ENCODE results near the gene MROH9. TPM values are rescaled to one million over a fixed set of nuclear protein-coding genes. Genes with fewer than 3 reads are reported as not detected.

The MROH9 gene
- total RNA-seq, 1 experiment from 2014 or later, result not detected

DNA sequence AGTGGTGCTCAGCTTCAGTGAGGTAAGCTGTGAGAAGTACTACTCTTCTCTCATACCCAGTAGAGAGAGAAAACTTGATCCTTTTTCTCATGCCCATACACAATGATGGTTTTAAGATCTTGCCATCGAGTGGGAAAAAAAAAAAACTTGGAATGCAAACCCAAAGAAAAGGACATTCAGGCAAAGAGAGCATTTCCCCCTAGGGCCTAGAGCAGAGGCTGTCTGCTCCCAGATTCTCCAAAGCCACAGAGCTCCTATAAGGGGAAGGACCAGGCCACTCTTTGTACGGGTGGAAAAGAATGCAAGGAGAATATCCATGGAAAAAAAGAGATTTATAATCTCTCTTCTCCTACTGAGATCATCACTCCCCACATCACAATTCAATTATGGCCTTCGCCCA is 34.9 kb downstream of the MROH9 start:
- in situ Hi-C loops (cut with HindIII; ENCODE audit: low pct_unique_long_range_greater_than_20kb, low sequenced_read_pairs), result no loop called here
- no peak overlapping the region for H3K27ac ChIP-seq (ENCODE audit: low read length)
- ChIA-PET POLR2A (no interaction called here), CTCF (no interaction called here)
- DNase-seq (ENCODE audit: low read depth, low spot score), result no peak
- H3K36me3 ChIP-seq (ENCODE audit: control insufficient read depth, insufficient read depth, low read length), result no peaks in the 10 kb centered on the region
- no peak for ATAC-seq
- no peak overlapping the region for H3K4me3 ChIP-seq (ENCODE audit: low read depth in 2 of 2, low read length in 2 of 2)
- TF ChIP-seq, protein P1, sequence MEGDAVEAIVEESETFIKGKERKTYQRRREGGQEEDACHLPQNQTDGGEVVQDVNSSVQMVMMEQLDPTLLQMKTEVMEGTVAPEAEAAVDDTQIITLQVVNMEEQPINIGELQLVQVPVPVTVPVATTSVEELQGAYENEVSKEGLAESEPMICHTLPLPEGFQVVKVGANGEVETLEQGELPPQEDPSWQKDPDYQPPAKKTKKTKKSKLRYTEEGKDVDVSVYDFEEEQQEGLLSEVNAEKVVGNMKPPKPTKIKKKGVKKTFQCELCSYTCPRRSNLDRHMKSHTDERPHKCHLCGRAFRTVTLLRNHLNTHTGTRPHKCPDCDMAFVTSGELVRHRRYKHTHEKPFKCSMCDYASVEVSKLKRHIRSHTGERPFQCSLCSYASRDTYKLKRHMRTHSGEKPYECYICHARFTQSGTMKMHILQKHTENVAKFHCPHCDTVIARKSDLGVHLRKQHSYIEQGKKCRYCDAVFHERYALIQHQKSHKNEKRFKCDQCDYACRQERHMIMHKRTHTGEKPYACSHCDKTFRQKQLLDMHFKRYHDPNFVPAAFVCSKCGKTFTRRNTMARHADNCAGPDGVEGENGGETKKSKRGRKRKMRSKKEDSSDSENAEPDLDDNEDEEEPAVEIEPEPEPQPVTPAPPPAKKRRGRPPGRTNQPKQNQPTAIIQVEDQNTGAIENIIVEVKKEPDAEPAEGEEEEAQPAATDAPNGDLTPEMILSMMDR (IDR thresholded peaks at IDR 0.05), result no peak
- TF ChIP-seq TCF7L2 (IDR thresholded peaks at IDR 0.05; ENCODE audit: low read depth, low read length) (no peak), SIN3A (IDR thresholded peaks at IDR 0.05; ENCODE audit: borderline replicate concordance, insufficient read depth, low read depth, low read length) (no peak), POLR2AphosphoS5 (IDR thresholded peaks at IDR 0.05; ENCODE audit: low read depth, low read length) (no peak)
- TF ChIP-seq, protein P2, sequence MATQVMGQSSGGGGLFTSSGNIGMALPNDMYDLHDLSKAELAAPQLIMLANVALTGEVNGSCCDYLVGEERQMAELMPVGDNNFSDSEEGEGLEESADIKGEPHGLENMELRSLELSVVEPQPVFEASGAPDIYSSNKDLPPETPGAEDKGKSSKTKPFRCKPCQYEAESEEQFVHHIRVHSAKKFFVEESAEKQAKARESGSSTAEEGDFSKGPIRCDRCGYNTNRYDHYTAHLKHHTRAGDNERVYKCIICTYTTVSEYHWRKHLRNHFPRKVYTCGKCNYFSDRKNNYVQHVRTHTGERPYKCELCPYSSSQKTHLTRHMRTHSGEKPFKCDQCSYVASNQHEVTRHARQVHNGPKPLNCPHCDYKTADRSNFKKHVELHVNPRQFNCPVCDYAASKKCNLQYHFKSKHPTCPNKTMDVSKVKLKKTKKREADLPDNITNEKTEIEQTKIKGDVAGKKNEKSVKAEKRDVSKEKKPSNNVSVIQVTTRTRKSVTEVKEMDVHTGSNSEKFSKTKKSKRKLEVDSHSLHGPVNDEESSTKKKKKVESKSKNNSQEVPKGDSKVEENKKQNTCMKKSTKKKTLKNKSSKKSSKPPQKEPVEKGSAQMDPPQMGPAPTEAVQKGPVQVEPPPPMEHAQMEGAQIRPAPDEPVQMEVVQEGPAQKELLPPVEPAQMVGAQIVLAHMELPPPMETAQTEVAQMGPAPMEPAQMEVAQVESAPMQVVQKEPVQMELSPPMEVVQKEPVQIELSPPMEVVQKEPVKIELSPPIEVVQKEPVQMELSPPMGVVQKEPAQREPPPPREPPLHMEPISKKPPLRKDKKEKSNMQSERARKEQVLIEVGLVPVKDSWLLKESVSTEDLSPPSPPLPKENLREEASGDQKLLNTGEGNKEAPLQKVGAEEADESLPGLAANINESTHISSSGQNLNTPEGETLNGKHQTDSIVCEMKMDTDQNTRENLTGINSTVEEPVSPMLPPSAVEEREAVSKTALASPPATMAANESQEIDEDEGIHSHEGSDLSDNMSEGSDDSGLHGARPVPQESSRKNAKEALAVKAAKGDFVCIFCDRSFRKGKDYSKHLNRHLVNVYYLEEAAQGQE (IDR thresholded peaks at IDR 0.05; ENCODE audit: insufficient read depth in 1 of 2, low read depth in 2 of 2, low read length in 1 of 2), result no peak
- no peaks in the 10 kb centered on the region for H3K9me3 ChIP-seq (ENCODE audit: control insufficient read depth, insufficient read depth, low read depth, low read length)
- BruUV-seq (replicated peaks), result no TSS peak
- intact Hi-C loops (cut with micrococcal nuclease; ENCODE audit: unreplicated experiment), result no loop called here
- no peaks in the 10 kb centered on the region for H3K4me1 ChIP-seq (ENCODE audit: control insufficient read depth, insufficient read depth, low read length)
- H3K27me3 ChIP-seq (ENCODE audit: control insufficient read depth, insufficient read depth, low read length), result no peaks in the 10 kb centered on the region

DNA sequence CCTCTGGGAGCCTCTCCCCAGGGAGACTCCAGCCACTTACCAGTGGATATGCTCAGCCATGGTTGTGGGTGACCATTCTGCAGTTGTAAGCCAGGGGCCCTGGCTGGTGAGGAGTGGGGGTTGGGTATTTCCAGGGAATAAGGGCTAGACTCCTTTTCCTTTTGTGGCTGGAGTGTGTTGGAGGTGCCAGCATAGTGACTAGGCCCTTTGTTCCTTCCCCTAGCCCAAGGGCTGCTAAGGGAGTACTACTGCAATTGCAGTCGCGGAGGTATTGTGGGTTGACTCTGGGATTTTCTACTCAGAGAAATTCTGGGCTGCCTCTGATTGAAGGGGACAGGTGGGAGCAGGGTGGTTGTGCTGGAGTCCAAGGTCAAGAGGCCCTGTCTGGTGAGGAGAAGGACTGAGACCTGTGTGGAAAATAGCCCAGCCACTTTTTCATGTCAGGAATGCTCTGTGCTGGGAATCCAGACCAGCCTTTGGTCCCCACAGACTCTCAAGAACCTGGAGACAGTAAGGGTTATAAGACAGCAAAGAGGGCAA is 43.1 kb downstream of the MROH9 start:
- ATAC-seq (no peak), DNase-seq (ENCODE audit: low read depth, low spot score) (no peak)
- no peak overlapping the region for H3K27ac ChIP-seq (ENCODE audit: low read length)
- POLR2A ChIA-PET, result no interaction called here
- intact Hi-C loops (cut with micrococcal nuclease; ENCODE audit: unreplicated experiment), result no loop called here
- H3K27me3 ChIP-seq (ENCODE audit: control insufficient read depth, insufficient read depth, low read length), result no peaks in the 10 kb centered on the region
- H3K4me1 ChIP-seq (ENCODE audit: control insufficient read depth, insufficient read depth, low read length), result no peaks in the 10 kb centered on the region
- in situ Hi-C loops (cut with HindIII; ENCODE audit: low pct_unique_long_range_greater_than_20kb, low sequenced_read_pairs), result no loop called here
- no TSS peak for BruUV-seq (replicated peaks)
- CTCF ChIA-PET, result no interaction called here
- TF ChIP-seq TCF7L2 (IDR thresholded peaks at IDR 0.05; ENCODE audit: low read depth, low read length), result no peak
- TF ChIP-seq, protein P1 (IDR thresholded peaks at IDR 0.05), result no peak
- TF ChIP-seq, protein P2 (IDR thresholded peaks at IDR 0.05; ENCODE audit: insufficient read depth in 1 of 2, low read depth in 2 of 2, low read length in 1 of 2), result no peak
- no peak for TF ChIP-seq POLR2AphosphoS5 (IDR thresholded peaks at IDR 0.05; ENCODE audit: low read depth, low read length)
- no peak for TF ChIP-seq SIN3A (IDR thresholded peaks at IDR 0.05; ENCODE audit: borderline replicate concordance, insufficient read depth, low read depth, low read length)
- no peaks in the 10 kb centered on the region for H3K9me3 ChIP-seq (ENCODE audit: control insufficient read depth, insufficient read depth, low read depth, low read length)
- H3K36me3 ChIP-seq (ENCODE audit: control insufficient read depth, insufficient read depth, low read length), result no peaks in the 10 kb centered on the region
- H3K4me3 ChIP-seq (ENCODE audit: low read depth in 2 of 2, low read length in 2 of 2), result no peak overlapping the region

Measured in Panc1 (cell line).